ENCODE measurements around the gene PXMP4. TPM values are rescaled to one million over a fixed set of nuclear protein-coding genes. Genes with fewer than 3 reads are reported as not detected.

The PXMP4 gene
- polyA plus RNA-seq, 1 donor from 2014 or later: 3.1 TPM

- Histone ChIP-seq H4K20me1 (ENCODE audit: insufficient read depth) (no peaks in the 10 kb centered on the region), H3K9me2 (ENCODE audit: insufficient read depth, low read length) (no peaks in the 10 kb centered on the region), H3F3A (ENCODE audit: insufficient read depth, low read length, poor library complexity, severe bottlenecking) (no peaks in the 10 kb centered on the region), H2AFZ (ENCODE audit: low read depth, low read length) (no peak overlapping the region), H3K4me3 (ENCODE audit: low read length) (no peak overlapping the region), H3K9ac (ENCODE audit: low read length) (no peak overlapping the region), H3K27me3 (ENCODE audit: insufficient read depth, low read depth, low read length) (no peaks in the 10 kb centered on the region), H3K27ac (ENCODE audit: low read length) (no peak overlapping the region), H3K79me2 (replicated peaks; ENCODE audit: insufficient read depth, low read length) (no peaks in the 10 kb centered on the region), H3K9me3 (ENCODE audit: low read length) (no peaks in the 10 kb centered on the region), H3K4me2 (ENCODE audit: low read length) (no peak overlapping the region), H3K36me3 (ENCODE audit: insufficient read depth, low read length) (no peaks in the 10 kb centered on the region)
- TF ChIP-seq TAF1 (IDR thresholded peaks at IDR 0.05; ENCODE audit: low read depth): no peak
- no peak for TF ChIP-seq RAD21 (conservative IDR thresholded peaks at IDR 0.05)
- TF ChIP-seq REST (IDR thresholded peaks at IDR 0.05; ENCODE audit: borderline replicate concordance): no peak
- TF ChIP-seq MXI1 (conservative IDR thresholded peaks at IDR 0.05; ENCODE audit: poor library complexity, severe bottlenecking): no peak
- no peak for TF ChIP-seq POLR2AphosphoS5 (IDR thresholded peaks at IDR 0.05)
- no peak for TF ChIP-seq SMC3 (conservative IDR thresholded peaks at IDR 0.05; ENCODE audit: poor library complexity)
- no peak for TF ChIP-seq EP300 (conservative IDR thresholded peaks at IDR 0.05; ENCODE audit: poor library complexity, severe bottlenecking)
- no peak for TF ChIP-seq EZH2 (IDR thresholded peaks at IDR 0.05; ENCODE audit: borderline replicate concordance, insufficient read depth, low read length, poor library complexity, severe bottlenecking)
- no peak for TF ChIP-seq CTCF (IDR thresholded peaks at IDR 0.05; ENCODE audit: poor library complexity, severe bottlenecking)
Observed at GRCh38 chr20:33751775-33752174, 31.7 kb upstream of the PXMP4 start.

- Histone ChIP-seq H3K4me2 (ENCODE audit: low read length) (no peak overlapping the region), H3K27me3 (ENCODE audit: insufficient read depth, low read depth, low read length) (no peaks in the 10 kb centered on the region), H3K4me3 (ENCODE audit: low read length) (no peak overlapping the region), H3K79me2 (replicated peaks; ENCODE audit: insufficient read depth, low read length) (no peaks in the 10 kb centered on the region), H3K9ac (ENCODE audit: low read length) (no peak overlapping the region), H3K9me2 (ENCODE audit: insufficient read depth, low read length) (no peaks in the 10 kb centered on the region), H2AFZ (ENCODE audit: low read depth, low read length) (no peak overlapping the region), H3K36me3 (ENCODE audit: insufficient read depth, low read length) (no peaks in the 10 kb centered on the region), H3K27ac (ENCODE audit: low read length) (no peak overlapping the region), H3K9me3 (ENCODE audit: low read length) (no peaks in the 10 kb centered on the region), H3F3A (ENCODE audit: insufficient read depth, low read length, poor library complexity, severe bottlenecking) (no peaks in the 10 kb centered on the region), H4K20me1 (ENCODE audit: insufficient read depth) (no peaks in the 10 kb centered on the region)
- no peak for TF ChIP-seq MXI1 (conservative IDR thresholded peaks at IDR 0.05; ENCODE audit: poor library complexity, severe bottlenecking)
- no peak for TF ChIP-seq TAF1 (IDR thresholded peaks at IDR 0.05; ENCODE audit: low read depth)
- TF ChIP-seq EZH2 (IDR thresholded peaks at IDR 0.05; ENCODE audit: borderline replicate concordance, insufficient read depth, low read length, poor library complexity, severe bottlenecking): no peak
- no peak for TF ChIP-seq SMC3 (conservative IDR thresholded peaks at IDR 0.05; ENCODE audit: poor library complexity)
- no peak for TF ChIP-seq REST (IDR thresholded peaks at IDR 0.05; ENCODE audit: borderline replicate concordance)
- no peak for TF ChIP-seq POLR2AphosphoS5 (IDR thresholded peaks at IDR 0.05)
- TF ChIP-seq RAD21 (conservative IDR thresholded peaks at IDR 0.05): no peak
- TF ChIP-seq CTCF (IDR thresholded peaks at IDR 0.05; ENCODE audit: poor library complexity, severe bottlenecking): no peak
- TF ChIP-seq EP300 (conservative IDR thresholded peaks at IDR 0.05; ENCODE audit: poor library complexity, severe bottlenecking): no peak
Observed at GRCh38 chr20:33746325-33746998, 26.4 kb upstream of the PXMP4 start.

Data from neural cell (in vitro differentiated cells).